ENCODE results near the gene MARCHF5.
"Not testable (repeated sequence)": the region's sequence is repeated elsewhere in the genome, so short reads cannot be mapped to it uniquely, and the experiment has no call there.

MARCHF5 gene

DNA sequence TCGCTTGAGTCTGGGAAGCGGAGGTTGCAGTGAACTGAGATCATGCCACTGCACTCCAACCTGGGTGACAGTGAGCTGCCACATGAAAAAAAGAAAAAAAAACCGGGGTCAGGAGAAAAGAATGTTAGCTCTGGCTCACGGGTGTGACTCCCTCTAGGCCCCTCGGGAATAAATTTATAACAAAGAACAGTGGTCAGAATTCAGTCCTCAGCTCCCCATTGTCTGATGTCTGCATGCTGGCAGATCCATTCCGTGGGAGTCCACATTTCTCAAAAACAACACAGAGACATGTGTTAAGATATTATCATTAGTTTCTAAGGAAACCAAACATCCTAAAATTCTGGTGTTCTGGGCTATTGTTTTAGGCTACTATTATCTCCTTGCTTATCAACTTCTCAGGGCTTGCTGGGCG lies 90.6 kb downstream of the MARCHF5 start:
- Histone ChIP-seq H3K4me1 (ENCODE audit: insufficient read depth, low read length) (peaks cover 7% of the 10 kb centered on the region), H2AFZ (ENCODE audit: low read depth, low read length) (no peak overlapping the region), H3K9me3 (ENCODE audit: low read length) (no peaks in the 10 kb centered on the region), H3K4me3 (ENCODE audit: low read length) (no peak overlapping the region), H3K27me3 (ENCODE audit: insufficient read depth, low read length) (no peaks in the 10 kb centered on the region), H3K36me3 (ENCODE audit: insufficient read depth, low read length) (no peaks in the 10 kb centered on the region)

DNA sequence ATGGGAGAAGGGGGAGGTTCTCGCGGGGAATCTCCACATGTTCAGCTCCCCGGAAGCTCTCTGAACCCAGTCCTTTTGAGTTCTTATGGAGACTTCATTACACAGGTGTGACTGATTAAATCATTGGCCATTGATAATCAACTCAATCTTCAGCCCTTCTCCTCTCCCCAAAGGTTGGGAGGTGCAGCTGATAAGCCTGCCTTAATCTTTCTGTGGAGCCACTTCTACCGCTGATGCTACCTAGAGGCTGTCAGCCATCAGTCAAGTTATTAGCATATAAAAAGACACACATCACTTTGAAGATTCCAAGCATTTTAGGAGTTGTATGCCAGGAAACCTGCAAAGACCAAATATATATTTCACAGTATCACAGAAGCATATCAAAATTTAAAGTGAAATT lies 91.7 kb downstream of the MARCHF5 start:
- Histone ChIP-seq H3K4me1 (ENCODE audit: insufficient read depth, low read length) (peaks cover 7% of the 10 kb centered on the region), H3K27me3 (ENCODE audit: insufficient read depth, low read length) (no peaks in the 10 kb centered on the region), H3K4me3 (ENCODE audit: low read length) (no peak overlapping the region), H2AFZ (ENCODE audit: low read depth, low read length) (no peak overlapping the region), H3K36me3 (ENCODE audit: insufficient read depth, low read length) (no peaks in the 10 kb centered on the region), H3K9me3 (ENCODE audit: low read length) (no peaks in the 10 kb centered on the region)

DNA sequence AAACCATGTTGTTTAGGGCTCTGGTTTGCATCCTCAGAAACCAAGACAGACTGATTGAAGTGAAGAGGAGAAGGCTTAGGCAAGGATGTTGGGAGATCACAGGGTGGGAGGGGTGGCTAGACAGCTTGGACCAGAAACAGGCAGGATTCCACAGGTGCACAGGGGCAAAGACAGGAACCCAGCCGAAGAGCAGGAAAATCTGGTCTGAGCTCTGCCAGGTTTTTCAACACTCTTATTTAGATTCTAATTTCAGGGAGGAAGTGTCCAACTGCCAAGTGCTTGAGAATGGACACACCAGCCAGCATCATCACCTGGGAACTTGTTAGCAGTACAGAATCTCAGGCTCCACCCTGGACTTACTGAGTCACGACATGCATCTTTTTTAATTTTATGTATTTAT lies 93.8 kb downstream of the MARCHF5 start:
- no peaks in the 10 kb centered on the region for H3K27me3 ChIP-seq (ENCODE audit: insufficient read depth, low read length)
- H3K4me3 ChIP-seq (ENCODE audit: low read length): no peak overlapping the region
- peaks cover 7% of the 10 kb centered on the region for H3K4me1 ChIP-seq (ENCODE audit: insufficient read depth, low read length)
- no peaks in the 10 kb centered on the region for H3K36me3 ChIP-seq (ENCODE audit: insufficient read depth, low read length)
- no peak overlapping the region for H2AFZ ChIP-seq (ENCODE audit: low read depth, low read length)
- H3K9me3 ChIP-seq (ENCODE audit: low read length): no peaks in the 10 kb centered on the region

DNA sequence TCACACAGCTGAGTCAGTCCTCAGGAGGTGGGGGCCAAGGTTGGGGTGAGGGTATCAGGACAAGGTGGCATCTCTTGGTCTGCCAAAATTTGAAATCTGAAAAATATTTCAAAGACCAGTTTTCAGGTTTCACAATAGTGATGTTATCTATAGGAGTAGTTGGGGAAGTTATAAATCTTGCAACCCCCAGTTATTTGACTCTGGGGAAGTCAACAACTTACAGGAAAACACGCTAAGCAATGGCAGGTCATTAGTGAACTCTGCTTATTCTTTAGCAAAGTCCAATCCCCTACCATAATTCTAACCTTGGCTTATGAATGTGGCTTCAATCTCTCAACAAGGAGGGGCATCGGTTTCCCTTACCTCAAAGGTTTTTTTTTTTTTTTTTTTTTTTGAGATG lies 94.9 kb downstream of the MARCHF5 start:
- Histone ChIP-seq H3K27me3 (ENCODE audit: insufficient read depth, low read length) (no peaks in the 10 kb centered on the region), H3K36me3 (ENCODE audit: insufficient read depth, low read length) (no peaks in the 10 kb centered on the region), H3K9me3 (ENCODE audit: low read length) (no peaks in the 10 kb centered on the region), H3K4me1 (ENCODE audit: insufficient read depth, low read length) (peaks cover 7% of the 10 kb centered on the region), H2AFZ (ENCODE audit: low read depth, low read length) (no peak overlapping the region), H3K4me3 (ENCODE audit: low read length) (no peak overlapping the region)

DNA sequence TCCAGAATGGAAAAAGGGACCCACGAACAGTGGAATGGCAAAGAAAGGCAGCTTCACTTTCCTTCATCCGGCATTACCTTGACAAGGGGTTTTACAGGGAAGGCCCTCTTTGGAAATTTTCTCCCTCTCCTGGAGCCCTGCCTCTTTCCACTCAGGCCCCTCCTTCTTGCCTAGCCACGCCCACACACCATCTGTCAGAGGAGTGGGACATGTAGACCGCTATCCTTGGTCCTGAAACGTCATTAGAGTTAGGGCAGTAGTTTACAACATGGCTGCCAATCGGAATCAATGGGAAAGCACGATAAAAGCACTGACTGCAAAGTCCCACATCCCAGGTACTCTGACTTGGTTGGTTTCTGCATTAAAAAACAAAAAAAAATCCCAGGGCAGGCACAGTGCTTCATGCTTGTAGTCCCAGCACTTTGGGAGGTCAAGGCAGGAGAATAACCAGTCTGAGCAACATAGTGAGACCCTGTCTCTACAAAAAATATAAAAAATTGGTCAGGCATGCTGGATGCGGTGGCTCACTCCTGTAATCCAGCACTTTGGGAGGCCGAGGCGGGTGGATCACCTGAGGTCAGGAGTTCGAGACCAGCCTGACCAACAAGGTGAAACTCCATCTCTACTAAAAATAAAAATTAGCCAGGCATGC lies 96.4 kb downstream of the MARCHF5 start:
- peaks cover 3% of the 10 kb centered on the region for H3K4me1 ChIP-seq (ENCODE audit: insufficient read depth, low read length)
- no peak overlapping the region for H2AFZ ChIP-seq (ENCODE audit: low read depth, low read length)
- no peaks in the 10 kb centered on the region for H3K9me3 ChIP-seq (ENCODE audit: low read length)
- no peak overlapping the region for H3K4me3 ChIP-seq (ENCODE audit: low read length)
- H3K36me3 ChIP-seq (ENCODE audit: insufficient read depth, low read length): no peaks in the 10 kb centered on the region
- no peaks in the 10 kb centered on the region for H3K27me3 ChIP-seq (ENCODE audit: insufficient read depth, low read length)

DNA sequence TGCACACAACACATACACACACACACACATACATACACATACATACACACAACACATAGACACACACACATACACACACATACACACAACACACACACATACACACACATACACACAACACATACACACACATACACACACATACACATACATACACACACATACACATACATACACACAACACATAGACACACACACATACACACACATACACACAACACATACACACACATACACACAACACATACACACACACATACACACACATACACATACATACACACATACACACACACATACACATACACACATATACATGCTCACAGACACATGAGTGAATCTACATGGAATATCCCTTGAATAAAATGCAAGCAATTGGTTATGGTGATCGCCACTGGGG lies 102.2 kb downstream of the MARCHF5 start:
- not testable (repeated sequence) for H3K9me3 ChIP-seq (ENCODE audit: low read length); H3K4me1 ChIP-seq (ENCODE audit: insufficient read depth, low read length); H3K27me3 ChIP-seq (ENCODE audit: insufficient read depth, low read length); H3K36me3 ChIP-seq (ENCODE audit: insufficient read depth, low read length); H2AFZ ChIP-seq (ENCODE audit: low read depth, low read length); H3K4me3 ChIP-seq (ENCODE audit: low read length)

DNA sequence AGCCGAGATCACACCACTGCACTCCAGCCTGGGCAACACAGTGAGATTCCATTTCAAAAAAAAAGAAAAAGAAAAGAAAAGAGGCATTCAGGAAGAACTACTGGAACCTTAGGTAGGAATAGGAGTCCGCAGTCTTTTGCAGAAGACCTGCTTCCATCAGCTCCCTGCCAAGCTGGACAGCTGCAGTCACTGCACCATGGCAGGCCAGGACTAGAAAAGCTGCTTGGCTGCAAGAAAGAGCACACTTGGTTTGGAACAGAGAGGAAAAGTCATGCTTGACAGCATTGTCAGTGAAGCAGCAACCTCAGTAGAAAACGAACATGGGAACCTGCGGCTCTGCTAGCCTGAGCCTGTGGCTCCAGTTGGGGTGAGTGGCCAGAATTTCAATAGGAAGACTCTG lies 104.3 kb downstream of the MARCHF5 start:
- no peak overlapping the region for H2AFZ ChIP-seq (ENCODE audit: low read depth, low read length)
- H3K27me3 ChIP-seq (ENCODE audit: insufficient read depth, low read length): no peaks in the 10 kb centered on the region
- H3K4me1 ChIP-seq (ENCODE audit: insufficient read depth, low read length): no peaks in the 10 kb centered on the region
- no peaks in the 10 kb centered on the region for H3K36me3 ChIP-seq (ENCODE audit: insufficient read depth, low read length)
- no peak overlapping the region for H3K4me3 ChIP-seq (ENCODE audit: low read length)
- H3K9me3 ChIP-seq (ENCODE audit: low read length): no peaks in the 10 kb centered on the region

DNA sequence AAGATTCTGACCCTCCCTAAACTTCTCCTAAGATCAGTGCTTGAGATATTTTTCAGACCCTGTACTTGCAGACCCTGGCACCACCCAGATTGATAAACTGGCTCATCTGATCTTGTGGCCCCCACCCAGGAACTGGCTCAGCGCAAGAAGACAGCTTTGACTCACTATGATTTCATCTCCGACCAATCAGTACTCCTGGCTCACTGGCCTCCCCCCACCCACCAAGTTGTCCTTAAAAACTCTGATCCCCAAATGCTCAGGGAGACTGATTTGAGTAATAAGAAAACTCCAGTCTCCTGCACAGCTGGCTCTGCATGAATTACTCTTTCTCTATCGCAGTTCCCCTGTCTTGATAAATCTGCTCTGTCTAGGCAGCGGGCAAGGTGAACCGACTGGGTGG lies 111.3 kb downstream of the MARCHF5 start:
- not testable (repeated sequence) for H2AFZ ChIP-seq (ENCODE audit: low read depth, low read length); H3K9me3 ChIP-seq (ENCODE audit: low read length)

More for the DNA sequence above, 111.3 kb downstream of the MARCHF5 start:
- H3K4me3 ChIP-seq (ENCODE audit: low read length); H3K27me3 ChIP-seq (ENCODE audit: insufficient read depth, low read length); H3K36me3 ChIP-seq (ENCODE audit: insufficient read depth, low read length); H3K4me1 ChIP-seq (ENCODE audit: insufficient read depth, low read length): not testable (repeated sequence)

Measured in neuron (in vitro differentiated cells).